Colonic mucosa (tissue), 4 donors: ENCODE measurements around the gene HECTD4. TPM values are rescaled to one million over a fixed set of nuclear protein-coding genes. Genes with fewer than 3 reads are reported as not detected.

Source experiments
- DNase-seq: peaks from one replicate; pipeline ENCODE4 v3.0.0-alpha.2; 2020
- H3K27ac ChIP-seq: fragments of 200-600 bp; one replicate; pipeline ENCODE4 v1.8.0; 2021
- H3K27me3 ChIP-seq: fragments of 200-600 bp; one replicate; pipeline ENCODE4 v1.8.0; 2021
- H3K36me3 ChIP-seq: fragments of 200-600 bp; one replicate; pipeline ENCODE4 v1.8.0; 2021
- H3K4me1 ChIP-seq: fragments of 200-600 bp; one replicate; pipeline ENCODE4 v1.8.0; 2021; ENCODE audit warnings: mild to moderate bottlenecking
- H3K4me3 ChIP-seq: fragments of 200-600 bp; one replicate; pipeline ENCODE4 v1.8.0; 2021
- H3K9ac ChIP-seq, 2 donors: one replicate each; pipeline ENCODE4 v1.7.0; 2013; ENCODE audit warnings: control low read depth in 2 of 2, low read depth in 2 of 2, low read length in 2 of 2
- H3K9me3 ChIP-seq: fragments of 200-600 bp; one replicate; pipeline ENCODE4 v1.8.0; 2021
- CTCF ChIP-seq: fragments of 200-600 bp; IDR thresholded peaks from one replicate; pipeline ENCODE4 v1.8.0; 2022; ENCODE audit warnings: antibody characterized with exemption, mild to moderate bottlenecking
- intact Hi-C: fragments of 100-400 bp; cut with DNase I; formaldehyde crosslinking; loops from one replicate; pipeline ENCODE4 v1.14.1; 2022
- total RNA-seq, 2 donors: library from RNA; stranded (reverse); fragmentation: NEBNext Ultra II Directional in 1 of 2; extraction: Animal tissue kit (Norgen Biotek cat#: 25700) in 1 of 2; gene quantifications; one replicate each; pipeline ENCODE4 v1.2.1, GENCODE V29; 2021
- donor health status: healthy.
- donor health status: DM: no; HTN: no; CAD: no.
- donor health status: DM: no; HTN: no; CAD: no.

HECTD4 gene
- total RNA-seq, 2 donors from 2014 or later: 39.6 to 41.7 TPM

DNA sequence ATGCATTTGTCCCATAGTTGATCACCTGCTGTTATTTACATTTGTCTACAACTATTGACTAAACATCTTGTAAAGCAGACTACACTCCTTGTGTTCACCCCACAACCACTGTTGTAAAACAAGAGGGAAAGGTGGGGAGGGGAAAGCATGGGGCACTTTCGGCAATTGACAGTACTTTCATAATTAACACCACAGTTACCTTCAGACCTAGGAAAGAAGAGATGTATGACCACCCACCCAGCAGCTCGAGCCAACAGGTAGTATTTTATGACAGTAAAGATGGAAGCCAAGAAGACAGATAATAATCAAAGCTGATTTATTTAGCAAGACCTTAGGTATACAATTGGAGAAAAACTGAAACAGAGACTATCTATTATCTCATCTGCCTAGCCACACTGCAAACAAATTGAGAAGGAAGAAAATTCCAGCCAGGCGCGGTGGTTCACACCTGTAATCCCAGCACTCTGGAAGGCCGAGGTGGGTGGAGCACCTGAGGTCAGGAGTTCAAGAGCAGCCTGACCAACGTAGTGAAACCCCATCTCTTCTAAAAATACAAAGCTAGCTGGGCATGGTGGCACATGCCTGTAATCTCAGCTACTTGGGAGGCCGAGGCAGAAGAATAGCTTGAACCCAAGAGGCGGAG lies 11.2 kb downstream of the HECTD4 start:
- peak; percentile 44 for DNase-seq
- Histone ChIP-seq H3K9me3 (no peaks in the 10 kb centered on the region), H3K9ac (no peak overlapping the region), H3K36me3 (no peaks in the 10 kb centered on the region), H3K4me3 (no peak overlapping the region), H3K27ac (no peak overlapping the region), H3K4me1 (no peaks in the 10 kb centered on the region), H3K27me3 (no peaks in the 10 kb centered on the region)
- TF ChIP-seq CTCF: no peak
- intact Hi-C loops: no loop called here

DNA sequence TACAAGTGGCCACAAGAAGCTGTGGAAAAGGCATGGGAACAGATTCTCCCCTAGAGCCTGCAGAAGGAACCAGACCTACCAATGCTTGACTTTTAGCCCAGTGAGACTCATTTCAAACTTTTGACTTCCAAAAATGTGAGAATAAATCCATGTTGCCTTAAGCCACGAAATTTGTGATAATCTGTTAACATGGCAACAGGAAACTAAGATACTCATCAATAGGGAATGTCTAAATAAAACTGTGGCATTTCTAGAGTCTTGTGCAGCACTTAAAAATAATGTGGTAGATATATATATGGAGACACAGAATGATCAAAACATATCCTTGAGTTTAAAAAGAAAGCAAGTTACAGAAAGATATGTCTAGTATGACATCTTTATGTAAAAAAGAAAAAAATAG lies 12.0 kb downstream of the HECTD4 start:
- Histone ChIP-seq H3K27ac (no peak overlapping the region), H3K9ac (no peak overlapping the region), H3K27me3 (no peaks in the 10 kb centered on the region), H3K4me3 (no peak overlapping the region), H3K36me3 (no peaks in the 10 kb centered on the region), H3K9me3 (no peaks in the 10 kb centered on the region), H3K4me1 (no peaks in the 10 kb centered on the region)
- no peak for DNase-seq
- TF ChIP-seq CTCF: no peak
- intact Hi-C loops: no loop called here

DNA sequence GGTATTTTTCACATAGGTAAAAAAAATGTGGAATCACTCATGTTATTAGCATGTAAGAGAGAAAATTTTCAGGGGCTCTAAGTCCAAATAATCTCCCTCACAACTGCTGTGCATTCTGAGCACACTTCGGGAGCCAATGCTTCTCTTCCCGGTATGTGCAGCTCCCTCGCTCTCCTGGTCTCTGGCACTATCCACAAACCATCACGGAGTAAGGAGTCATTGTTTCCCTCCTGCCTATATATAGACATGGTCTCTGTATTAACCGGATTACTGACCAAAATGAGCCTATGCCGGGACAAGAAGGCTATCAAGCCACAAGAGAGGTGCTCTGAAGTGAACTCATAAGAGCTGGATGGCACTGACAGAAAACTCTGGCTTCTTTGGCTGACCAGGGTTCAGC lies 13.4 kb downstream of the HECTD4 start:
- intact Hi-C loops: no loop called here
- H3K9ac ChIP-seq: no peak overlapping the region
- no peak for TF ChIP-seq CTCF
- no peak for DNase-seq
- H3K9me3 ChIP-seq: no peaks in the 10 kb centered on the region
- no peaks in the 10 kb centered on the region for H3K36me3 ChIP-seq
- no peaks in the 10 kb centered on the region for H3K27me3 ChIP-seq
- no peak overlapping the region for H3K4me3 ChIP-seq
- no peak overlapping the region for H3K27ac ChIP-seq
- no peaks in the 10 kb centered on the region for H3K4me1 ChIP-seq

GRCh38 chr12:112367965-112368364 lies 14.3 kb downstream of the HECTD4 start:
- no peak for DNase-seq
- H3K27me3 ChIP-seq: no peaks in the 10 kb centered on the region
- TF ChIP-seq CTCF: no peak
- H3K4me1 ChIP-seq: no peaks in the 10 kb centered on the region
- intact Hi-C loops: no loop called here
- H3K36me3 ChIP-seq: no peaks in the 10 kb centered on the region
- no peak overlapping the region for H3K4me3 ChIP-seq
- H3K9me3 ChIP-seq: no peaks in the 10 kb centered on the region
- H3K27ac ChIP-seq: no peak overlapping the region
- no peak overlapping the region for H3K9ac ChIP-seq

- Histone ChIP-seq H3K27ac (no peak overlapping the region), H3K4me3 (no peak overlapping the region), H3K9me3 (no peaks in the 10 kb centered on the region), H3K9ac (no peak overlapping the region), H3K36me3 (no peaks in the 10 kb centered on the region), H3K4me1 (no peaks in the 10 kb centered on the region), H3K27me3 (no peaks in the 10 kb centered on the region)
- no peak for TF ChIP-seq CTCF
- intact Hi-C loops: no loop called here
- no peak for DNase-seq
These were observed 19.9 kb downstream of the HECTD4 start for GRCh38 chr12:112362310-112362709.
